Measurements from ENCODE around the gene ANGEL1.
A peak's percentile ranks its signal among the peaks of the same experiment; 100 is the strongest.

- TF ChIP-seq CTCF (IDR thresholded peaks at IDR 0.05; ENCODE audit: insufficient read depth, low read length, poor library complexity, severe bottlenecking) (peak; percentile 64), EZH2phosphoT487 (conservative IDR thresholded peaks at IDR 0.05; ENCODE audit: low read length) (no peak)
Observed at GRCh38 chr14:76784881-76785280, 27.8 kb downstream of the ANGEL1 start.
